Sciatic nerve (tissue), 2 donors: Measurements from ENCODE around the gene FAM13B. TPM values are rescaled to one million over a fixed set of nuclear protein-coding genes. Genes with fewer than 3 reads are reported as not detected.
"Not testable (repeated sequence)": the region's sequence is repeated elsewhere in the genome, so short reads cannot be mapped to it uniquely, and the experiment has no call there.

Experiments
- ATAC-seq: fragments of 200-7000 bp; cut with Tn5 transposase; one replicate; pipeline ENCODE4 v1.9.1; 2020; ENCODE audit warnings: mild to moderate bottlenecking, moderate library complexity
- DNase-seq: peaks from one replicate; pipeline ENCODE4 v3.0.0-alpha.2; 2020; ENCODE audit warnings: low spot score
- intact Hi-C: fragments of 100-400 bp; cut with DNase I; formaldehyde crosslinking; loops from one replicate; pipeline ENCODE4 v1.14.2; 2022
- total RNA-seq: library from RNA; stranded (reverse); fragmentation: NEBNext Ultra II Directional; extraction: Animal tissue kit (Norgen Biotek cat#: 25700); gene quantifications from one replicate; pipeline ENCODE4 v1.2.1, GENCODE V29; 2021
- donor health status: DM: no; HTN: no; CAD: no.
- donor health status: DM: no; HTN: no; CAD: no.

The FAM13B gene
- total RNA-seq, 1 donor from 2014 or later = 82.4 TPM

GRCh38 chr5:137995749-137996128 lies 37.1 kb downstream of the FAM13B start:
- ATAC-seq = no peak
- DNase-seq = no peak
- intact Hi-C loops = no loop called here

GRCh38 chr5:137995077-137995748 lies 37.7 kb downstream of the FAM13B start:
- ATAC-seq = peak; percentile 65

GRCh38 chr5:137994556-137994955 lies 38.3 kb downstream of the FAM13B start:
- intact Hi-C loops = no loop called here
- no peak for DNase-seq
- ATAC-seq = no peak

More at GRCh38 chr5:137995077-137995748, 37.7 kb downstream of the FAM13B start:
- intact Hi-C loops = no loop called here
- no peak for DNase-seq

GRCh38 chr5:137989419-137989818 lies 43.5 kb downstream of the FAM13B start:
- DNase-seq = no peak
- intact Hi-C loops = no loop called here
- ATAC-seq = no peak

GRCh38 chr5:137975208-137975607 lies 57.7 kb downstream of the FAM13B start:
- no peak for DNase-seq
- no peak for ATAC-seq
- intact Hi-C loops = no loop called here

- ATAC-seq = not testable (repeated sequence)
These were observed 62.5 kb downstream of the FAM13B start for GRCh38 chr5:137970384-137970783.

GRCh38 chr5:137960819-137961218 lies 72.1 kb downstream of the FAM13B start:
- ATAC-seq (no peak), DNase-seq (no peak)
- intact Hi-C loops = no loop called here

More at GRCh38 chr5:137970384-137970783, 62.5 kb downstream of the FAM13B start:
- intact Hi-C loops, DNase-seq: not testable (repeated sequence)

- DNase-seq (no peak), ATAC-seq (no peak)
- intact Hi-C loops = no loop called here
These were observed 72.7 kb downstream of the FAM13B start for GRCh38 chr5:137960141-137960540.

GRCh38 chr5:137959488-137959887 lies 73.4 kb downstream of the FAM13B start:
- intact Hi-C loops = no loop called here
- no peak for DNase-seq
- no peak for ATAC-seq

GRCh38 chr5:137957948-137958347 lies 74.9 kb downstream of the FAM13B start:
- intact Hi-C loops = no loop called here
- no peak for ATAC-seq
- no peak for DNase-seq

- intact Hi-C loops = no loop called here
- DNase-seq (no peak), ATAC-seq (peak; percentile 65)
These were observed 78.6 kb downstream of the FAM13B start for GRCh38 chr5:137954131-137954879.

- DNase-seq (no peak), ATAC-seq (no peak)
- intact Hi-C loops = no loop called here
These were observed 87.1 kb downstream of the FAM13B start for GRCh38 chr5:137945825-137946224.

GRCh38 chr5:137944280-137944679 lies 88.6 kb downstream of the FAM13B start:
- ATAC-seq, DNase-seq, intact Hi-C loops: not testable (repeated sequence)

- no peak for DNase-seq
- intact Hi-C loops = no loop called here
- ATAC-seq = no peak
These were observed 93.5 kb downstream of the FAM13B start for GRCh38 chr5:137939331-137939730.

- no peak for DNase-seq
- intact Hi-C loops = no loop called here
- ATAC-seq = no peak
These were observed 94.1 kb downstream of the FAM13B start for GRCh38 chr5:137938751-137939143.

GRCh38 chr5:137937994-137938750 lies 94.7 kb downstream of the FAM13B start:
- intact Hi-C loops = no loop called here
- no peak for ATAC-seq
- DNase-seq = no peak

- no peak for ATAC-seq
- no peak for DNase-seq
- intact Hi-C loops = no loop called here
These were observed 97.2 kb downstream of the FAM13B start for GRCh38 chr5:137935694-137936093.

GRCh38 chr5:137935190-137935589 lies 97.7 kb downstream of the FAM13B start:
- no peak for ATAC-seq
- intact Hi-C loops = no loop called here
- no peak for DNase-seq

- ATAC-seq (peak; percentile 20), DNase-seq (no peak)
- intact Hi-C loops = no loop called here
These were observed 99.4 kb downstream of the FAM13B start for GRCh38 chr5:137933491-137933911.

- intact Hi-C loops = no loop called here
- ATAC-seq (no peak), DNase-seq (no peak)
These were observed 100.1 kb downstream of the FAM13B start for GRCh38 chr5:137932800-137933199.
